Right hindlimb (tissue), 1 donor: ENCODE measurements around the gene CFAP46.
"Not testable (repeated sequence)": the region's sequence is repeated elsewhere in the genome, so short reads cannot be mapped to it uniquely, and the experiment has no call there.

Experiments used
- DNase-seq: peaks from one replicate; pipeline ENCODE4 v3.0.0-alpha.2; 2018

The CFAP46 gene

GRCh38 chr10:132840698-132841614, 101.4 kb downstream of the CFAP46 start:
- DNase-seq: no peak

DNA sequence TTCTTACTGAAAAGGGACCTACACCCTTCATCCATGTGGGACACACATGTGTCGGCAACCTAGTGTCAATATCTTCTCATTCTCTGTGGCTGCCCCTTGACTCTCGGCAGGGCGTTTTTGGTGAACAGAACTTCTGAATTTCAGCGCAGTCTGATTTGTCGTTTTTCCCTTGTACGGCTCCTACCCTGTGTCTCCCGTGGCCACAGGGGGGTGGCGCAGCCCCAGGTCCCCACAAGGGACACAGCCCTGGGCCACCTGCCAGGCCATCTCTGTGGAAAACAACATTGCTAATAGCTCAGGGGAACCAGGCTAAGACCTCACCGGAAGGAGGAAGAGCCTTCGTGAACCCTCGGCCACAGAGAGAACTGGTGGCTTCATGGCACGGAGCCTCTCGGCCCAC, 103.3 kb downstream of the CFAP46 start:
- DNase-seq: no peak

DNA sequence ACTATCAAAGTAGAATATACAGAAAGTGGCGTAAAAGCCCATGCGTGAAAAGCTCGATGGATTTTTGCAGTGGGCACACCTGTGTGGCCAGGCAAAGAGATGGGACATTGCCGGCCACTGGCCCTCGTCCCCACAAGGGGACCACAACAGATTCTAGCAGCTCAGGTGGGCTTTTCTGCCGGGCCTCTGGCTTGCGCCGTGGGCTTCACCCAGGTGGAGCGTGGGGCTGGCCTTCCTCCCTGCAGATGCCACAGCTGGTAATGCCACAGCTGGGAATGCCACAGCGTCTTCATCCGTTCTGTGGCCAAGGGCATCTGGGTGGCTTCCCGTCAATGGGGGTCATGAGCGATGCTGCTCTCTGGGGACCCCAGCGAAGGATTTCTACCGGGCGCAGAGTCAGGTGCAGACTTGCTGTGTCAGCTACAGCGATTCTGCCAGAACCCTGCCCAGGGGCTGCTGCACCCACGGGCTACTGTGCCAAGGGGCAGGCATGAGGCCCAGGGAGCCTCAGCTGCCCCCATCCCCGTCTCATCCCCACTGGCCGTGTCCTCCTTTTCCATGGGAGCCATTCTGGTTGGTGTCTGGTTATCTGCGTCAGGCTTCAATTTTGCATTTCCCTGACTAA, 103.9 kb downstream of the CFAP46 start:
- DNase-seq: no peak

DNA sequence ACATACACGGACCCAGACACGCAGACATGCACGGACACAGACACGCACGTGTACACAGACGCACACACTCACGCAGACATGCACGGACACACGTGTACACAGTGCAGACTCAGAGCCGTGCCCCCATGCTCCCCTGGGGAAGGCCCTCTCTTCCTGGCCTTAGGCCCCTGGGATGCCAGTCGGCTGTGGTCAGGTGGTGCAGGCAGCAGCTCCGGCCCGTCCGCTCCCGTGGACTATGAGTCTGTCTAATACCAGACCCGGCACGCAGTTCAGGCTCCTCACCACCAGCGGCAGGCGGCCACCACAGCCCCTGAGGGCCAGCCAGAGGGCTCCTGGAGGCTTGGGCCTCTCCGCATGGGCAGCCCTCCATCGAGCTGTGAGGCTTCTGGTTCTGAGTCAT, 104.5 kb downstream of the CFAP46 start:
- no peak for DNase-seq

- DNase-seq: peak; percentile 39
These were observed 105.4 kb downstream of the CFAP46 start for GRCh38 chr10:132836832-132837540.

DNA sequence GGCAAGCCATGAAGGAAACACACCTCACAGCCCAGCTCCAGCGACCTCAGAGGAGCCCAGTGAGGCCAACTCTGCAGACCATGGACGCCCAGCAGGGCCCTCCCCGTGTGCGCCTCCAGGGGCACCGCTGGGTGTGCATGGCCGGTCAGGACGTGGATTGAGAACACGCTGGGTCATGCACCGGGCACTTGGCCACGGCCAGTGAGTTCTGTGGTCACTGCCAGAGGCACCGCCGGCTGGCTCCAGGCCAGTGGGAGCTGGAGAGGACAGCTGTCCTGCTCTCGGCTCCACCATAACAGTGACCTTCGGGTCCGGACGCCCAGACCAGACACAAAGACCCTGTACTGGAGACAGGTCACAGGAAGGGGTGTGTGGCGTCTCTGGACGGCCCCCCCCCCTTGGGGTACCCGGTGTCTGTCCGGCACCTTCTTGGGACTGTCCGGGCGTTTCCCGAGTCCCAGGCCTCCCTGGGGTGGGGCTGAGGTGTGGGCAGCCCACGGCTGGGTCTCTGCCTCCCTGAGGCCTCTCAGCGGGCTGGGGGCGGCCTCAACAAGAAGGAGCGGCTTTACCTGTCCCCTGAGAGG, 106.0 kb downstream of the CFAP46 start:
- DNase-seq: no peak

DNA sequence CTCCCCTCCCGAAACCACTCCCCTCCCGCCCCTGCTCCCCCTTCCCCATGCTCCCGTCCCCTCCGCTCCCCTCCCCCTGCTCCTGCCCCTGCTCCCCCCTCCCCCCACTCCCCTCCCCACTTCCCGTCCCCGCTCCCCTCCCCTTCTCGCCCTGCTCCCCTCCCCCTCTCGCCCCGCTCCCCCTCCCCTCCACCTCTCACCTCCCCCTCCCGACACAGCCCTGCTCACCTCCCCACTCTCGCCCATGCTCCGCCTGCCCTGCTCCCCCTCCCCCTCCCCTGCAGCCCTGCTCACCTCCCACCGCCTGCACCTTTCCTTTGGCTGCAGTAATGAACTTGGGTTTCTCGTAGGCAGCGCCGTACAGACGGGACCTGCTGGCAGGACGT, 106.5 kb downstream of the CFAP46 start:
- no peak for DNase-seq

GRCh38 chr10:132834891-132835847, 107.2 kb downstream of the CFAP46 start:
- DNase-seq: no peak

DNA sequence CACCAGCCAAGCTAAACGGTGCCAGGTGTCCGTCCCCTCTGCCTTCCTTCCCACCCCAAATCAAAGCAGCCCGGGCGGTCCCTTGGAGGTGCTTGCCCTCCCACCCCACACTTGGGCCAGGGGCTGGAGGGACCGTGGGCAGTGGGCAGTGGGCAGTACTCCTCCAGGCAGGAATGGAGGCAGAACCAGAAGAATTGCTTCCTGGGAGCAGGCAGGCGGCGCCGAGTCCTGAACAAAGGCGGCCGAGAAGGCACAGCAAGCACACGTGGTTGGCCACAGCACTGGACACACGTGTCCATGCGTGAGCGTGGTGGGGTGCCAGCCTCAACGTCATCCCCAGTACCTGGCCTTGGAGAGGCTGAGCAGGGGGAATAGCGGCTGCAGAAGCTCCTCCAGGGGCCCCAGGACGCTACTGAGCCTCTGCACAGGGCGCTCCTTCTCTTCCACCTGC, 108.0 kb downstream of the CFAP46 start:
- no peak for DNase-seq

- DNase-seq: no peak
These were observed 108.8 kb downstream of the CFAP46 start for GRCh38 chr10:132833421-132834111.

DNA sequence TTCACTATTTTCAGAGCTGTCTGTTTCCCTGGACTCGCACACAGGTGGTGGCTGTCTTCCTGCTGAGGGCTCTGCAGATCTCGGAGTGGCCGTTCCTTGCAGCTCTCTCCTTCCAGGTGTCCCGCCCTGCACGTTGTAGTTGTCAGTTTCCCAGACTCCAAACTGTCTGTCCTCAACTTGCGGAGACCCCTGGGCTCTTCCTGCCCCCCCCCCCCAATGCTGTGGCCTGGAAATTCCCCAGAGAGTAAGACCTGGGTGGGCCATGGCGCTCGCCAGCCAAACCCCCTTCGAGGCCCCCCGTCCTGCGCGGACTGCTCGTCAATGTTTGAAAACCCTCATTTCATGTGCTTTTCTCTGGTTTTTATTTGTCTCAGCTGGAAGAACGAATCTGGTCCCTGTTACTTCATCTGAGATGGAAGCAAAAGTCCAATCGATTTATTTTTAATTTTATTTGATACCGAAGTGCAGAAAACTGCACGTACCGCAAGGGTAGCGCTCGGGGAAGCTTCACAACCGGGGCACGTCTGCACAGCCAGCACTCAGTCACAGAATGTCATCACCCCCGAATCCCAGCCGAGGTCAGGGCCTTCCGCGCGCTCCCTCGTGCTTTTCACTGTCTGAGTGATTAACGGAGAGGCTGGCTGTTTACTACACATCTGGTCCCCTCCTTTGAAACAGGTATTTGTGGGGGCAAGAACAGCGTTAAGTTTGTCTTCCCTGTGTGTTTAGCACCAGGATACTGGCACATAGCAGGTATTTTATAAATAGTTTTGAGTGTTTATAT, 110.0 kb downstream of the CFAP46 start:
- no peak for DNase-seq

DNA sequence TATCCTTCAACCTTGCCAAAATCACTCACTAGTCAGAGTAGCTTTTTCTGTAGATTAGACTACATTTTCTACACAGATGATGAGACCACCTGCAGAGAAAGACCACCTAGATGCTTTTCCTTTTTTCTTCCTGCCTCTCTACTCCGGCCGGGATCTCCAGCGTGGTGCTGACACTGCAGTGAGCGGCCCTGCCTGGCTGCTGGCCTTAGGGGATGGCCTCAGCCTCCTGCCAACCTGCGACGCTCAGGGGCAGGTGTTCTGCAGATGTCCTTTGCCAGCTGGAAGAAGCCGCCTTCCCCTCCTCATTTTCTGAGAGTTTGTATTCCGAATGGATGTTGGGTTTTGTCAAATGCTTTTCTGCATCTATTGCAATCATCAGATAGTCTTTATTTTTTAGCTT, 113.0 kb downstream of the CFAP46 start:
- no peak for DNase-seq

DNA sequence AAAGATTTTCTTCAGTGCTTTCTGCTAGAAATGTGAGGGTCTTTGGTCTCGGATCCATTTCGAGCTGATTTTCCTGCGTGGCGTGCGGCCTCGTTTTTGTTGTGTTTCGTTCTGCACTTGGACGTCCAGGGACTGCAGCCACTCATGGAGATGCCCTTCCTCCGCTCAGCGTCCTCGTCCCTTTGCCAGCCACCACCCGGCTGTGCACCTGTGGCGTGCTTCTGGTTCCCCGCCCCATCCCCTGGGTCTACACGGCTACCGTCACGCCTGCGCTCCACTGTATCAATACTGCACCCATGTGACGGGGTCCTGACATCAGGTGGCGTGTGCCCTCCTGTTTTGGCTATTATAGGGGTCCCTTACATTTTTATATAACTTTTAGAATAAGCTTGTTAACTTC, 113.7 kb downstream of the CFAP46 start:
- DNase-seq: no peak

DNA sequence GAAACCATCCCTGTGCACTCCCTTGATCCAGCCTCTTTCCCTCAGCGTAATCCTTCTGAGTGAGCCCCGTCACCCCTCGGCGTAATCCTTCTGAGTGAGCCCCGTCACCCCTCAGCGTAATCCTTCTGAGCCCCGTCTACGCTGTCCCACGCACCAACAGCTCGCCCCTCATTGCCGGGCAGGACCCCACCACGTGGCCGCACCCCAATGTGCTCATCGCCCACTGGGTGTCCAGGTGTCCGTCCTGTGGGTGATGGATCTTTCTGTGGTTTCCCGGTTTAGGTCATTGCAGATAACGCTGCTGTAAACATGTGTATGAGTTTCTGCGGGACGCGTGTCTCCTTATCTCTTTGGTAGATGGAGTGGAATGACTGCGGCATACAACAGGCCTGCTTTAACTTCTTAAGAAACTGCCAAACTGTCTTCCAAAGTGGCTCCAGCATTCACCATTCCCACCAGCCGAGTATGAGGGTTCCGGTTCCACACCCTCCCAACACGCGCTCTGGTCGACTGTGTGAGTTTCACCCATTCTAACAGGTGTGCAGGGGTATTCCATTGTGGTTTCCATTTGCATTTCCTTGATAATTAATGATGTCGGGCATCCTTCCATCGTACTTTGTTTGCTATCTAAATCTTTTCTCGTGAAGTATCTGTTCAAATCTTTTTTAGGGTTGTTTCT, 114.4 kb downstream of the CFAP46 start:
- no peak for DNase-seq

- DNase-seq: no peak
These were observed 115.0 kb downstream of the CFAP46 start for GRCh38 chr10:132827423-132827789.

DNA sequence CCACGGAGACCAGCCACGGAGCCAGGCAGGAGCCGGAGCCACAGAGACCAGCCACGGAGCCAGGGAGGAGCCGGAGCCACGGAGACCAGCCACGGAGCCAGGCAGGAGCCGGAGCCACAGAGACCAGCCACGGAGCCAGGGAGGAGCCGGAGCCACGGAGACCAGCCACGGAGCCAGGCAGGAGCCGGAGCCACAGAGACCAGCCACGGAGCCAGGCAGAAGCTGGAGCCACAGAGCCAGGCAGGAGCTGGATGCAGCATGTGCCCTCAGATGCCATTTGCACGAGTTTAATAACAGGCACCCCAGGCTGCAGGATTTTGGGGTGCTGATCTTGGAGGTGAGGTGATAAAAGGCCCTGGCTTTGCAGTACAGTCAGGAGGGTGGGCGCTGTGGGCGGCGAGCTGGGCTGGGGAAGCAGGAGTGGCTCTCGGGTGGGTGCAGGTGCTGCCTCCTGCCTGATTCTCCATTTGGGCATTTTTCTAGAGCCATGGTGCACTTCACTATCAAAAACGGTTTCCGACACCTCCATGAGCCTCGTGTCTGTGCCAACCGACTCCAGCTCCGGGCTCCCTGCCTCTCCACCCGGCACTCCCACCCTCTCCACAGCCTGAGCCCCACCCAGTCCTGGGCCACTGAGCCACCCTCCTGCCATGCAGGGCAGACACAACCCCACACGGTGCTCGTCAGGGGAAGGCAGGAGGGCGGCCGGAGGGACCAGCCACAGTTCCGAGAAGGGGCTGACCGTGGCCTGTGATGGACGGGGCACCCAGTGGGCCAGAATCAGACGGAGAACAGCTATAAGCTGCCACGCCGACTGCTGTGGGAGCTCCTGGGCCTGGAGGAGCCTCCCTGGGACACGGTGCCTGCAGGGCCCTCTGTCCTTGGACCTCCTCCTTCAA, 115.6 kb downstream of the CFAP46 start:
- no peak for DNase-seq

DNA sequence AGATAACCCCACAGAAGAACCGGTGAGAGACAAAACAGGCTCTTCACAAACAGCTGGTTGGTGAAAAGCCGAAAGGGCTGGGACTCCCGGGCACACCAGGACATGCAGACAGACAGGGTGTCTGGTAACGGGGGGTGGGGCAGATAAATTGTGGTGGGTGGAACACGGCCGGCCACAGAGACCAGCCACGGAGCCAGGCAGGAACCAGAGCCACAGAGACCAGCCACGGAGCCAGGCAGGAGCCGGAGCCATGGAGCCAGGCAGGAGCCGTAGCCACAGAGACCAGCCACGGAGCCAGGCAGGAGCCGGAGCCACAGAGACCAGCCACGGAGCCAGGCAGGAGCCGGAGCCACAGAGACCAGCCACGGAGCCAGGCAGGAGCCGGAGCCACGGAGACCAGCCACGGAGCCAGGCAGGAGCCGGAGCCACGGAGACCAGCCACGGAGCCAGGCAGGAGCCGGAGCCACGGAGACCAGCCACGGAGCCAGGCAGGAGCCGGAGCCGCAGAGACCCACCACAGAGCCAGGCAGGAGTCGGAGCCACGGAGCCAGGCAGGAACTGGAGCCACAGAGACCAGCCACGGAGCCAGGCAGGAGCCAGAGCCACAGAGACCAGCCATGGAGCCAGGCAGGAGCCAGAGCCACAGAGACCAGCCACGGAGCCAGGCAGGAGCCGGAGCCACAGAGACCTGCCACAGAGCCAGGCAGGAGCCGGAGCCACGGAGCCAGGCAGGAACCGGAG, 116.4 kb downstream of the CFAP46 start:
- DNase-seq: not testable (repeated sequence)

DNA sequence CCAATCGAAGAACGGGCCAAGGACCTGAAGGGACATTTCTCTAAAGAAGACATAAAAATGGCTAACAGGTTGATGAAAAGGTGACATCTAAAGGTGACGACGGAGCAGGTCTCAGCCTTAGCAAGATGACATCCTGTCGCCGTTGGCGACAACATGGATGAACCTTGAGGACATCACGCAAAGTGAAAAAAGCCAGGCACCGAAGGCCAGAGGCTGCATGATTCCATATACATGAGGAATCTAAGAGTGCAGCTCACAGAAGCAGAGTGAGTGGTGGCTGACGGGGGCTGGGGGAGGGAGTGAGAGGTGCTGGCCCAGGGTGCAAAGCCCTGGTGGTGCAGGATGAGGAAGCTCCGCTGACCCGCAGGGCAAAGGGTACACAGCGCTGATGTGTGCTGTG, 122.3 kb downstream of the CFAP46 start:
- no peak for DNase-seq
